NCI-H1105 (cell line): ENCODE results near the gene PRR30.
"Not testable (repeated sequence)": the region's sequence is repeated elsewhere in the genome, so short reads cannot be mapped to it uniquely, and the experiment has no call there.

Experiments used
- DNase-seq: peaks from one replicate; lab custom pipeline; 2025; lab: John Stamatoyannopoulos, UW

Gene PRR30

GRCh38 chr2:27128668-27129571 is 10.3 kb downstream of the PRR30 start:
- no peak for DNase-seq

GRCh38 chr2:27127883-27128667 is 11.1 kb downstream of the PRR30 start:
- no peak for DNase-seq

- no peak for DNase-seq
These were observed 12.9 kb downstream of the PRR30 start for GRCh38 chr2:27126252-27126710.

- DNase-seq = no peak
These were observed 14.1 kb downstream of the PRR30 start for GRCh38 chr2:27125104-27125503.

GRCh38 chr2:27123302-27124150 is 15.7 kb downstream of the PRR30 start, which contains the start of gene ABHD1:
Gene ABHD1 (plus strand): TSS chr2:27123815. CDS start chr2:27123949, 134 bp downstream.
- DNase-seq = no peak

GRCh38 chr2:27122791-27123190 is 16.4 kb downstream of the PRR30 start:
- no peak for DNase-seq

GRCh38 chr2:27121906-27122305 is 17.3 kb downstream of the PRR30 start:
- DNase-seq = no peak

GRCh38 chr2:27119330-27119670 is 19.9 kb downstream of the PRR30 start:
- DNase-seq = not testable (repeated sequence)

- DNase-seq = no peak
These were observed 20.5 kb downstream of the PRR30 start, which contains the start of gene CGREF1 for GRCh38 chr2:27118525-27119329. Gene CGREF1 (minus strand): TSS chr2:27119128. CDS start chr2:27104366, 14,762 bp downstream.

GRCh38 chr2:27117995-27118524 is 21.1 kb downstream of the PRR30 start:
- DNase-seq = no peak

- no peak for DNase-seq
These were observed 23.7 kb downstream of the PRR30 start for GRCh38 chr2:27115519-27115918.

GRCh38 chr2:27111392-27112078 is 27.7 kb downstream of the PRR30 start:
- DNase-seq = not testable (repeated sequence)

GRCh38 chr2:27110603-27111352 is 28.4 kb downstream of the PRR30 start:
- DNase-seq = not testable (repeated sequence)

GRCh38 chr2:27109083-27109482 is 30.1 kb downstream of the PRR30 start:
- DNase-seq = no peak

GRCh38 chr2:27108221-27108620 is 31.0 kb downstream of the PRR30 start:
- no peak for DNase-seq

GRCh38 chr2:27105981-27106380 is 33.2 kb downstream of the PRR30 start:
- no peak for DNase-seq

GRCh38 chr2:27102329-27102728 is 36.9 kb downstream of the PRR30 start:
- no peak for DNase-seq

GRCh38 chr2:27100036-27100435 is 39.2 kb downstream of the PRR30 start:
- DNase-seq = no peak

- no peak for DNase-seq
These were observed 39.8 kb downstream of the PRR30 start for GRCh38 chr2:27099334-27099955.
